ENCODE measurements around the gene TUBA4A. TPM values are rescaled to one million over a fixed set of nuclear protein-coding genes. Genes with fewer than 3 reads are reported as not detected.
"Not testable (repeated sequence)": the region's sequence is repeated elsewhere in the genome, so short reads cannot be mapped to it uniquely, and the experiment has no call there.

Gene TUBA4A
- total RNA-seq, 1 donor from 2014 or later, result 45.4 TPM

- peaks cover 12% of the 10 kb centered on the region for H3K36me3 ChIP-seq
- H3K27ac ChIP-seq, result no peak overlapping the region
- peaks cover 7% of the 10 kb centered on the region for H3K4me1 ChIP-seq
- peak; percentile 15 for DNase-seq
- ATAC-seq, result no peak
- no peak overlapping the region for H3K4me3 ChIP-seq
- TF ChIP-seq CTCF (IDR thresholded peaks at IDR 0.05), result no peak
- H3K27me3 ChIP-seq, result no peaks in the 10 kb centered on the region
- H3K9me3 ChIP-seq, result no peaks in the 10 kb centered on the region
- intact Hi-C loops (cut with DNase I), result no loop called here
Observed at GRCh38 chr2:219289195-219289536, 35.4 kb upstream of the TUBA4A start.

GRCh38 chr2:219287580-219288265, 34.0 kb upstream of the TUBA4A start:
- DNase-seq (peak; percentile 37), ATAC-seq (no peak)
- no peaks in the 10 kb centered on the region for H3K9me3 ChIP-seq
- intact Hi-C loops (cut with DNase I), result no loop called here
- peaks cover 27% of the 10 kb centered on the region for H3K36me3 ChIP-seq
- no peak for TF ChIP-seq CTCF (IDR thresholded peaks at IDR 0.05)
- no peak overlapping the region for H3K27ac ChIP-seq
- peaks cover 6% of the 10 kb centered on the region for H3K4me1 ChIP-seq
- no peaks in the 10 kb centered on the region for H3K27me3 ChIP-seq
- no peak overlapping the region for H3K4me3 ChIP-seq

- not testable (repeated sequence) for H3K27ac ChIP-seq
Observed at GRCh38 chr2:219287116-219287440, 33.4 kb upstream of the TUBA4A start.

GRCh38 chr2:219286436-219287115, 32.9 kb upstream of the TUBA4A start:
- no peaks in the 10 kb centered on the region for H3K9me3 ChIP-seq
- ATAC-seq (peak; percentile 15), DNase-seq (peak; percentile 68)
- H3K4me3 ChIP-seq, result no peak overlapping the region
- no peak overlapping the region for H3K27ac ChIP-seq
- H3K36me3 ChIP-seq, result peaks cover 38% of the 10 kb centered on the region
- H3K27me3 ChIP-seq, result no peaks in the 10 kb centered on the region
- intact Hi-C loops (cut with DNase I), result no loop called here
- TF ChIP-seq CTCF (IDR thresholded peaks at IDR 0.05), result no peak
- peaks cover 6% of the 10 kb centered on the region for H3K4me1 ChIP-seq

More at GRCh38 chr2:219287116-219287440, 33.4 kb upstream of the TUBA4A start:
- H3K9me3 ChIP-seq; H3K4me1 ChIP-seq; H3K4me3 ChIP-seq; ATAC-seq; intact Hi-C loops (cut with DNase I); H3K27me3 ChIP-seq: not testable (repeated sequence)
- peaks cover 33% of the 10 kb centered on the region for H3K36me3 ChIP-seq
- peak; percentile 31 for DNase-seq

- Histone ChIP-seq H3K4me3 (no peak overlapping the region), H3K27me3 (no peaks in the 10 kb centered on the region), H3K36me3 (peaks cover 44% of the 10 kb centered on the region), H3K4me1 (peaks cover 6% of the 10 kb centered on the region), H3K9me3 (no peaks in the 10 kb centered on the region), H3K27ac (no peak overlapping the region)
- TF ChIP-seq CTCF (IDR thresholded peaks at IDR 0.05), result no peak
- intact Hi-C loops (cut with DNase I), result no loop called here
- ATAC-seq (no peak), DNase-seq (peak; percentile 40)
Observed at GRCh38 chr2:219285894-219286425, 32.2 kb upstream of the TUBA4A start.

- no peaks in the 10 kb centered on the region for H3K27me3 ChIP-seq
- H3K9me3 ChIP-seq, result no peaks in the 10 kb centered on the region
- no peak overlapping the region for H3K4me3 ChIP-seq
- intact Hi-C loops (cut with DNase I), result no loop called here
- H3K4me1 ChIP-seq, result peaks cover 10% of the 10 kb centered on the region
- peaks cover 51% of the 10 kb centered on the region for H3K36me3 ChIP-seq
- ATAC-seq (no peak), DNase-seq (peak; percentile 52)
- H3K27ac ChIP-seq, result no peak overlapping the region
- no peak for TF ChIP-seq CTCF (IDR thresholded peaks at IDR 0.05)
Observed at GRCh38 chr2:219285373-219285735, 31.6 kb upstream of the TUBA4A start.

All from upper lobe of right lung (tissue), 1 donor.